NCI-H82 (cell line): Measurements from ENCODE around the gene STK4.
"Not testable (repeated sequence)": the region's sequence is repeated elsewhere in the genome, so short reads cannot be mapped to it uniquely, and the experiment has no call there.

ENCODE experiments used
- DNase-seq: peaks from one replicate; lab custom pipeline; 2025; lab: John Stamatoyannopoulos, UW

Gene STK4

DNA sequence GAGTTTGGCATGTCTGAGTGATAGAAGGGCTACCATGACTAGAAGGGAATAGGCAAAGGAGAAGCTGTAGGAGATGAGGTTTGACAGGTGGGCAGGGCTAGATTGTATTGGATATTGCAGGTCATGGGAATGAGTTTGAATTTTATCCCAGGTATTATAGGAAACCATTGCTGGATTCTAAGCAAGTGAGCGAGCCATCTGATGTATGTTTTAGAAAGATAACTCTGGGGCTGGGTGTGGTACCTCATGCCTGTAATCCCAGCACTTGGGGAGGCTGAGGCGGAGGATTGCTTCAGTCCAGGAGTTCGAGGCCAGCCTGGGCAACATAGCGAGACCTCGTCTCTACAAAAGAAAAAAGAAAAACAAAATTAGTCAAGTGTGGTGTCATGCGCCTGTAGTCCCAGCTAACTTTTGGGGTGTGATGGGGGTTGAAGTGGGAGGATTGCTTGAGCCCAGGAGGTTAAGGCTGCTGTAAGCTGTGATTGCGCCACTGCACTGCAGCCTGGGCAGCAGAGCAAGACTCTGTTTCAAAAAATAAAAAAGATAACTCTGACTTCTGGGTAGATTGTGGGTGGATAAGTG is 16.9 kb downstream of the STK4 start:
- DNase-seq = no peak

- DNase-seq = no peak
Measured at GRCh38 chr20:44988631-44989171, 22.4 kb downstream of the STK4 start.

- DNase-seq = no peak
Measured at GRCh38 chr20:44990425-44990824, 24.1 kb downstream of the STK4 start.

DNA sequence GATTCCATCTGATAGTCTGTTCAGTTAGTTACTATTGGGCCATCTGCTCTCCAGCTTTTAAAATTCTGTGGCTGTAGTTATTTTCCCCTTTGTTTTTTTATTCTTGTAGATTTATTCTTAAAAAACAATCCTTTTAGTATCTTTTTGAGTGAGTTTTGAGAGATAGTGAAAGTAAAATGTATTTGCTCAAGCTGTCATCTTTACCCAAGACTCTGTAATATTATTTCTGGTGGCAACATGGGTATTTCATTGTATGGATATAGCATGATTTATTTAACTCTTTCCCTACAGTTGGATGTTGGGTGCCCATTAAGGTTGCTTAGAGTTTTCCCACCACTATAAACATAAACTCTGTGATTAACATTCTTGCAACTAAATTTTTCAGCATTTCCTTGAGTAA is 24.6 kb downstream of the STK4 start:
- no peak for DNase-seq

- no peak for DNase-seq
Measured at GRCh38 chr20:44993343-44993742, 27.0 kb downstream of the STK4 start.

GRCh38 chr20:44997171-44997570 is 30.9 kb downstream of the STK4 start:
- DNase-seq = no peak

DNA sequence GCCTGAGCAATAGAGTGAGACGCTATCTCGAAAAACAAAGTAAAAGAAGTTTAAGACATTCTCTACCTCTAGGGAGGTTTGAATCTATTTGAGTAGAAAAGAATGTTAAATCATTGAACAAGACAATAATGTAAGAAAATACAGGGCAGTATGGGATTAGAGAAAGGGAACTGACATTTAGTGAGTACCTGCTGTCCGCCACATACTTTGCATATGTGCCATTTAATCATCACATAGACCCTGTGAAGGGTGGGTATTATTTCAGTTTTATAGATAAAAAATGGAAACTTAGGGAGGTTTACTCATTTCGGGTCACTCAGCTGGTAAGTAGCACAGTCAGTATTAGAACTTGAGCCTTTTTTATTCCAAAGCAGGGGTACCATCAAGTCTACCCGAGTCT is 31.4 kb downstream of the STK4 start:
- no peak for DNase-seq

DNA sequence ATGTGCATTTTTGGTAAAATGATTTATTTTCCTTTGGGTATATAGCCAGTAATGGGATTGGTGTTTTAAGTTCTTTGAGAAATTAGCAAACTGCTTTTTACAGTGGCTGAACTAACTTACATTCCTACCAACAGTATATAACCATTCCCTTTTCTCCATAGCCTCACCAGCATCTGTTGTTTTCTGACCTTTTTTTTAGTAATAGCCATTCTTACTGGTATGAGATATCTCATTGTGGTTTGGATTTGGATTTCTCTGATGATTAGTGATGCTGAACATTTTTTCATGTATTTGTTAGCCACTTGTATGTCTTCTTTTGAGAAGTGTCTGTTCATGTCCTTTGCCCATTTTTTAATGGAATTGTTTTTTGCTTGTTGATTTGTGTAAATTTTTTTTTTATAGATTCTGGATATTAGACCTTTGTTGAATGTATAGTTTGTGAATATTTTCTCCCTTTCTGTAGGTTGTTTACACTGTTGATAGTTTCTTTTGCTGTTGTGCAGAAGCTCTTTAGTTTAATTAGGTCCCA is 42.3 kb downstream of the STK4 start:
- no peak for DNase-seq

GRCh38 chr20:45010399-45010828 is 44.1 kb downstream of the STK4 start:
- DNase-seq = no peak

- DNase-seq = peak; percentile 85
Measured at GRCh38 chr20:45011108-45011526, 44.8 kb downstream of the STK4 start.

- DNase-seq = no peak
Measured at GRCh38 chr20:45012682-45013302, 46.5 kb downstream of the STK4 start.

- not testable (repeated sequence) for DNase-seq
Measured at GRCh38 chr20:45014131-45014530, 47.8 kb downstream of the STK4 start.

DNA sequence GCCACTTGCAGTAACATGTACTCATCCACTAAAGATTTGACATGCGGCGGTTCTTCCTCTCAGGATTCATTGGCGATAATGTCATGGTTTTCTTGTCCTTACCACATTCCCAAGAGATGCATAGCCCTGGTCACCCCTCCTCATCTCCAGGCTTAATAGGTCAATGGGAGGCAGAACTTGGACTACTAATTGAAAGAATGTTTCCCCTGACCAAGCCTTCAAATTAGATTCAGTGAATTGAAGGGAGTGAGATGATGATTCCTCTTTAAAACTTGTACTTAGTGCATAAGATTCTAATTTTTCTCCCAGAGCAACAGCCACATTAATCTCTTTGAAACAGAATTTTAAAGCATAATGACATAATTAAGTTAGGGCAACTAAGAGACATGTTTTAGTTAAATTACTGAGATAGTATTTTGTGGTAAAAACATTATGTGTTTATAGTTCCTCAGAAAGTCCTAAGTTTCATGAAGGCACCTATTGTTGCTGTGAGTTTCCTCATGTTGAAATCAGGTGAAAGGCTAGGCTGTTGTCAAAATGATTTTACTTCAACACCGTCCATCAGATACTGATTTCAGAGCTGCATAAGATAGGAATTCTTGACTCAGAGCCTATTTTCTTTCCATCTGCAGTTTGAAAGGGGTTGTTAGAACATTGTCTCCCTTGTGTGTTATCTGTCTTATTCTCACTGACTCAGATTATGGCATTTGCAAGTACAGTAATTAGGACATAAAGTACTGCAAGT is 48.5 kb downstream of the STK4 start:
- no peak for DNase-seq

GRCh38 chr20:45016089-45016671 is 49.9 kb downstream of the STK4 start:
- DNase-seq = no peak

DNA sequence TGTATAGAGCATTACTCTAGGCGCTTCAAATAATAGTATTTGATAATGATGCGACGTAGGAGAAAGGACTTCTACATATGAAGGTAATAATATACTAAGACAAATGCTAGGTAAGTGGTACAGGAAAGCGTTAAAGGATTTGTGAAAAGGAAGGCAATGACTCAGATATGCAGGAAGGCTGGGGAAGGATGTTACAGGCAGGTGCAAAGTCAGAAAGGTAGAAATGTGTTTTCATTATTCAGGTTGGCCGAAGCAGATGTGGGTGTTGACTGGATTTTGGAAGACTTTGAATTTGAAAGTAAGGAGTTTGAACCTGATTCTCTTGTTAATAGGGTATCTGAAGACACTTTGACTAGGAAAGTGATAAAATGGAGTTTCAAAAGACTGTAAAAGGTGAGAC is 51.0 kb downstream of the STK4 start:
- no peak for DNase-seq

- no peak for DNase-seq
Measured at GRCh38 chr20:45017857-45018256, 51.5 kb downstream of the STK4 start.

DNA sequence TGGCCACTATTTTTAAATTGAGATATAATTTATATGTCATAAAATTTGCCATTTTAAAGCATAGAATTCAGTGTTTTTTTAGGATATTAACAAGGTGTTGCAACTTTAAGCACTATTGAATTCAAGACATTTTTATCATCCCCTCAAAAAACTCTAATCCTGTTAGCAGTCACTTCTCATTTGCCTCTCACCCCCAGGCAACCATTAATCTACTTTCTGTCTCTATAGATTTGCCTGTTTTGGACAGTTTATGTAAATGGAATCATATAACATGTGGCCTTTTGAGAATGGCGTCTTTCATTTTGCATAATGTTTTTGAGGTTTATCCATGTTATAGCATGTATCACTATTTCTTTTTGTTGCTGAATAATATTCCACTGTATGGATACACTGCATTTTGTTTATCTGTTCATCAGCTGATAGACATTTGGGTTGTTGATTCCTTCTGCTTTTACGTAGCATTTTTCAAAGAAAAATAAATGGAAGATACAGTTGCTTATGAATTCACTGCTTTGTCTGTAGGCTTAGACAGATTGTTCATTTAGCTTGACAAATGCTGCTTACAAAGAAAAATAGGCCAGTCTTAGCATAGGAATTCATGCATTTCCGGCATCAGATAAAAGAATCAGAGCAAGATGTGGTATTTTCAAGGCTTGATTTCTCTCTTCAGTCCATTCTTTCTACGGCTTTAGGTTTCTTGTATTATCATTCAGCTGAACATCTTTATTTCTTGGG is 52.9 kb downstream of the STK4 start:
- DNase-seq = no peak

DNA sequence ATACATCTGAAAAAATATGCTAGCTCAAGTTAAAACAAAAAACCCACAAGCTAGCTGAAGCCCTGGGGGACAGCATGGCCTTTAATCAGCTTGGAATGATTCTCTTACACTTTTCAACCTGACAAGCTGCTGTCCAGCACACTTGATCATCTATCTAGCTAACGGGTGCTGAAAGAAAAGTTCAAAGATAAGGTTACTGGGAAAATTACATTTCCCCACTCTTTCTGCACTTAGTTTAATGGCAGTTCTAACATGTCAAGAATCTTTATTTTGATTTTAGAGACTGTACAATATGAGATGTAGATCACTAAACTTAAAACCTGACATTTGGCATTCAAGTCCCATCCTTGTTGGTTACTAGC is 53.4 kb downstream of the STK4 start:
- DNase-seq = no peak

GRCh38 chr20:45020236-45020886 is 54.0 kb downstream of the STK4 start:
- peak; percentile 17 for DNase-seq

DNA sequence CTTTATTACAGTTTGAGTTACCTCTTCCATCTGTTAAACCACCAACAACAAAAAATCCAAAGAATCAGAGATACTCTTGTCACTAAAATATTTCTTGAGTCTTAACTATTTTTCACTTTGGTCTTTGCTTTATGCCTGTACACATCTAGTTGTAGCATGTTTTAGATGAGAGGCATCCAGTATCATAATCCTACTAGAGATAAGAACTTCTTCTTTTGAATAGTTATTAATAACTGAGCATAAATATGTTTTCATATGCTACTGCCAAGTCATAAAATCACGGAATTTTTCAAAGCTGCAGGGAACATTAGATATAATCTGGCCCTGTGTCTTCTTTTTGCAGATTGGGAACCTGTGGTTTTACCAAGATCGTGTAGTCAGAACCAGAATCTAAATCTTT is 55.3 kb downstream of the STK4 start:
- DNase-seq = no peak

DNA sequence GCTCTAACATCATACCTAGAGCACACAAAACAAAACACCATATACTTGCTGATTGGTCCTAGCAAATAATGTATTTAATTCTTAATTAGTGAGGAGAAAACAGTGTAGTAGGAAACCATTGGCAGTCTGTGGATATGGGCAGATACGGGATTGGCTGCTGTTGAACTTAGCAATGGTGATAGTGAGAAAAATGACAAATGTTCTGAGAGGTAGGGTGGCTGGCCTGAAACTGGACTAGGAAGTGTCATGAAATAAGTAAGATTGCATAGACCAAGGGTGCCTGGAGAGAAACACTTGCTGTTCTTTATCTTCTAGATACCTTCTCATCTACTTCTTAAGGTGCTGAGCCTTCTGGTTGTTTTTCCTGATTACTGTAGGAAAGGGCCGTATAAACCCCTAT is 56.8 kb downstream of the STK4 start:
- not testable (repeated sequence) for DNase-seq
